Ecto neural progenitor cell (in vitro differentiated cells): Measurements from ENCODE around the gene GREB1L.

ENCODE experiments used
- DNase-seq: peaks from one replicate; pipeline ENCODE4 v3.0.0-alpha.2; 2018; ENCODE audit warnings: low spot score

The GREB1L gene

GRCh38 chr18:21559195-21559594 lies 317.2 kb downstream of the GREB1L start:
- DNase-seq: no peak

GRCh38 chr18:21571772-21572171 lies 329.7 kb downstream of the GREB1L start:
- DNase-seq: no peak
